ENCODE measurements around the gene CHMP1B. TPM values are rescaled to one million over a fixed set of nuclear protein-coding genes. Genes with fewer than 3 reads are reported as not detected.

CHMP1B gene, protein sequence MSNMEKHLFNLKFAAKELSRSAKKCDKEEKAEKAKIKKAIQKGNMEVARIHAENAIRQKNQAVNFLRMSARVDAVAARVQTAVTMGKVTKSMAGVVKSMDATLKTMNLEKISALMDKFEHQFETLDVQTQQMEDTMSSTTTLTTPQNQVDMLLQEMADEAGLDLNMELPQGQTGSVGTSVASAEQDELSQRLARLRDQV
- 37.8 to 48.3 TPM (median 41.8 TPM) in 5 replicates for total RNA-seq (2022; extraction: Qiagen RNA extraction)

GRCh38 chr18:11851146-11851805 lies at the start of gene CHMP1B:
TSS of gene CHMP1B (plus strand) at chr18:11851413. CDS start at chr18:11851512, 99 bp downstream.

Other genes starting within 250 kb of the CHMP1B start
- not detected in 5 replicates for gene SLC35G4, start 241.8 kb upstream of the CHMP1B start, total RNA-seq (2022; extraction: Qiagen RNA extraction)
- gene GNAL, start 162.1 kb upstream of the CHMP1B start, total RNA-seq (2022; extraction: Qiagen RNA extraction) = 4.9 to 6.6 TPM (median 5.5 TPM) in 5 replicates
- gene MPPE1, start 56.9 kb downstream of the CHMP1B start, total RNA-seq (2022; extraction: Qiagen RNA extraction) = 16.6 to 20.6 TPM (median 19.0 TPM) in 5 replicates
- gene IMPA2, start 130.1 kb downstream of the CHMP1B start, total RNA-seq (2022; extraction: Qiagen RNA extraction) = 80.3 to 107 TPM (median 101 TPM) in 5 replicates
- not detected in 5 replicates for gene ANKRD62, start 242.4 kb downstream of the CHMP1B start, total RNA-seq (2022; extraction: Qiagen RNA extraction)